Stomach (tissue), 9 donors: ENCODE results near the gene XYLB. TPM values are rescaled to one million over a fixed set of nuclear protein-coding genes. Genes with fewer than 3 reads are reported as not detected.

Experiments
- DNase-seq, 2 donors: peaks; one replicate each; pipeline versions ENCODE4 v3.0.0 to v3.0.0-alpha.2; 2013 to 2019
- H3K27ac ChIP-seq, 5 donors: fragments of 200-600 bp in 4 of 5; sonication (generic) in 4 of 5; one replicate each; pipeline ENCODE4 v1.5.1; 2013 to 2019; ENCODE audit warnings: mild to moderate bottlenecking in 1 of 5, moderate library complexity in 1 of 5
- H3K27me3 ChIP-seq, 3 donors: fragments of 200-600 bp; sonication (generic); one replicate each; pipeline ENCODE4 v1.5.1; 2017 to 2019; ENCODE audit warnings: mixed run types in 1 of 3
- H3K36me3 ChIP-seq, 4 donors: fragments of 200-600 bp; sonication (generic); 1 replicate in 3 of 4; 2 replicates in 1 of 4; pipeline ENCODE4 v1.5.1; 2016 to 2019
- H3K4me1 ChIP-seq, 4 donors: fragments of 200-600 bp; sonication (generic); one replicate each; pipeline ENCODE4 v1.5.1; 2016 to 2019
- H3K4me3 ChIP-seq, 4 donors: fragments of 200-600 bp; sonication (generic) in 3 of 4; one replicate each; pipeline ENCODE4 v1.5.1; 2016 to 2019; ENCODE audit warnings: mild to moderate bottlenecking in 1 of 4
- H3K9me3 ChIP-seq, 4 donors: fragments of 200-600 bp; sonication (generic); one replicate each; pipeline ENCODE4 v1.5.1; 2016 to 2019
- EP300 ChIP-seq: sonication (generic); formaldehyde crosslinking; IDR thresholded peaks from one replicate; pipeline ENCODE4 v1.6.1; 2017; ENCODE audit warnings: antibody characterized with exemption
- POLR2A ChIP-seq, 4 donors: fragments of 450-650 bp; IDR thresholded peaks; one replicate each; pipeline ENCODE4 v1.6.1; 2016; ENCODE audit warnings: antibody characterized with exemption in 4 of 4, control low read depth in 2 of 4, mild to moderate bottlenecking in 1 of 4, moderate library complexity in 1 of 4
- POLR2AphosphoS5 ChIP-seq, 3 donors: sonication (generic); formaldehyde crosslinking; IDR thresholded peaks; one replicate each; pipeline ENCODE4 v1.6.1; 2016; ENCODE audit warnings: antibody characterized with exemption in 3 of 3
- WGBS, 5 donors: extraction: QIAGEN DNeasy Blood & Tissue Kit in 3 of 5; methylation state at CpG; one replicate each; pipeline versions ENCODE4 v1.1.5 to v1.1.7; 2013 to 2018; 5-methylcytosine and 5-hydroxymethylcytosine counted together
- intact Hi-C: fragments of 100-400 bp; cut with DNase I; formaldehyde crosslinking; loops from one replicate; pipeline ENCODE4 v1.15.1; 2023; ENCODE audit warnings: low total_unique reads
- polyA plus RNA-seq, 3 donors: library from polyadenylated mRNA; stranded (reverse); fragments of 200-250 nt; gene quantifications; one replicate each; pipeline ENCODE4 v1.2.3, GENCODE V29; 2013
- total RNA-seq, 5 donors: library from RNA; depleted of rRNA; stranded (reverse); fragments of >200 nt; gene quantifications; one replicate each; pipeline versions ENCODE4 v1.1.0 to v1.2.3, GENCODE V29; 2014 to 2016
- TF ChIP-seq, protein P1 (sequence below), 7 experiments: fragments of 450-650 bp in 4 of 7; fragments of 200-600 bp in 3 of 7; sonication (generic) in 3 of 7; IDR thresholded peaks; one replicate each; pipeline ENCODE4 v1.5.1; 2016 to 2019; ENCODE audit warnings: antibody characterized with exemption in 7 of 7, control low read depth in 2 of 7, mild to moderate bottlenecking in 1 of 7
- donor health status: healthy with polysubstance abuse.
- donor health status: Bipolar disorder and iron deficiency.
- donor health status: healthy.

XYLB gene
- total and polyA plus RNA-seq, 8 donors: 1.1 to 41.6 (median 3.6) TPM

DNA sequence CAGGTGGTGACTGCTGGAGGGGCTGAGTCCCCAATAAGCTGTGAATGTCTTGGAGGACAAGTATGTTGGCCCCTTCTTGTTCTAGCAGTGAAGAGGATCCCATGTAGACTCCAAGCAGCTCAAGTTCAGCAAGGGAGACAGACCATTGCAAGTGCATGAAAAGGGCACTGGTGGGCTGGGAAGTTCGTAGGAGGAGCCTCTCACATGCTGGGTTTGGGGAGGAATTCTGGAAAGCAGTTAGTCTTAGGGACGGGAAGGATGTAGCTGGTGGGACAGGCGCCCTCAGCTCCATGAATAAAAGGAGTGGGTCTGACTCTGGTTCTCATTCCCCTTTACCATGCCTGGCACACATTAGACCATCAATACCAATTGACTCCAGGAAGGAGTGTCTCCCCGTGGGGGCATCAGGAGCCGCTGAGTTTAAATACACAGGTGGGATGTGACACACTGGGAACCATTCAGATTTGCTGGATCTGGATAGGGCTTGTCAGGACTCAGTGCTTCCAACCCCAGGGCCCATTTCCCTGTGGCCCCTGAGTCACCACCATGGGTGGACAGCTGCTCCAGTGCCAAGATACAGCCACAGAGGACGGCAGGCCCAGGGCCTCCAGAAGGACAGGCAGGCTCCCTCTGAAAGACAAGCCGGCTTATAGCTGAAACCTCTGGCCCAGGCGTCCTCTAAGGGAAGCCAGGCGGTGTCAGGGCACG, 552 bp upstream of the XYLB start:
- WGBS, 5 donors: 41 to 74% (median 43%) methylated on average over 6 to 10 of the region's 10 CpGs
- TF ChIP-seq EP300 (no peak), POLR2A (IDR thresholded peaks at IDR 0.05) (no peak), POLR2AphosphoS5 (IDR thresholded peaks at IDR 0.05) (no peak)
- TF ChIP-seq, protein P1, sequence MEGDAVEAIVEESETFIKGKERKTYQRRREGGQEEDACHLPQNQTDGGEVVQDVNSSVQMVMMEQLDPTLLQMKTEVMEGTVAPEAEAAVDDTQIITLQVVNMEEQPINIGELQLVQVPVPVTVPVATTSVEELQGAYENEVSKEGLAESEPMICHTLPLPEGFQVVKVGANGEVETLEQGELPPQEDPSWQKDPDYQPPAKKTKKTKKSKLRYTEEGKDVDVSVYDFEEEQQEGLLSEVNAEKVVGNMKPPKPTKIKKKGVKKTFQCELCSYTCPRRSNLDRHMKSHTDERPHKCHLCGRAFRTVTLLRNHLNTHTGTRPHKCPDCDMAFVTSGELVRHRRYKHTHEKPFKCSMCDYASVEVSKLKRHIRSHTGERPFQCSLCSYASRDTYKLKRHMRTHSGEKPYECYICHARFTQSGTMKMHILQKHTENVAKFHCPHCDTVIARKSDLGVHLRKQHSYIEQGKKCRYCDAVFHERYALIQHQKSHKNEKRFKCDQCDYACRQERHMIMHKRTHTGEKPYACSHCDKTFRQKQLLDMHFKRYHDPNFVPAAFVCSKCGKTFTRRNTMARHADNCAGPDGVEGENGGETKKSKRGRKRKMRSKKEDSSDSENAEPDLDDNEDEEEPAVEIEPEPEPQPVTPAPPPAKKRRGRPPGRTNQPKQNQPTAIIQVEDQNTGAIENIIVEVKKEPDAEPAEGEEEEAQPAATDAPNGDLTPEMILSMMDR (IDR thresholded peaks at IDR 0.05): no peak
- Histone ChIP-seq H3K4me1 (peaks cover 10 to 33% (median 21%) of the 10 kb centered on the region in 4 donors), H3K4me3 (peak overlapping the region; percentile 75 to 93 (median 83)), H3K36me3 (no peaks in the 10 kb centered on the region), H3K9me3 (no peaks in the 10 kb centered on the region), H3K27ac (peak overlapping the region in 3 of 5 donors; percentile 60 to 87 (median 79)), H3K27me3 (no peaks in the 10 kb centered on the region)
- intact Hi-C loops: loop anchor here (5.0 kb wide), 1 partner anchor 131 kb away; no protein-coding TSS in a partner anchor
- no peak for DNase-seq

- no peak for TF ChIP-seq POLR2A (IDR thresholded peaks at IDR 0.05)
- no peak for TF ChIP-seq EP300
- no peak for TF ChIP-seq POLR2AphosphoS5 (IDR thresholded peaks at IDR 0.05)
- TF ChIP-seq, protein P1 (IDR thresholded peaks at IDR 0.05): no peak
- peak in 1 of 2 donors; percentile 35 for DNase-seq
- Histone ChIP-seq H3K27ac (peak overlapping the region; percentile 60 to 87 (median 79)), H3K9me3 (no peaks in the 10 kb centered on the region), H3K36me3 (peaks cover 0 to 6% (median 3%) of the 10 kb centered on the region in 4 donors), H3K4me1 (peaks cover 10 to 33% (median 21%) of the 10 kb centered on the region in 4 donors), H3K27me3 (no peaks in the 10 kb centered on the region), H3K4me3 (peak overlapping the region; percentile 75 to 93 (median 83))
- intact Hi-C loops: loop anchor here (5.0 kb wide), 1 partner anchor 130 kb away; no protein-coding TSS in a partner anchor
- 31 to 59% (median 44%) methylated on average over 19 of the region's 19 CpGs for WGBS, 5 donors
These were observed 1.0 kb downstream of the XYLB start for GRCh38 chr3:38347421-38348200.

DNA sequence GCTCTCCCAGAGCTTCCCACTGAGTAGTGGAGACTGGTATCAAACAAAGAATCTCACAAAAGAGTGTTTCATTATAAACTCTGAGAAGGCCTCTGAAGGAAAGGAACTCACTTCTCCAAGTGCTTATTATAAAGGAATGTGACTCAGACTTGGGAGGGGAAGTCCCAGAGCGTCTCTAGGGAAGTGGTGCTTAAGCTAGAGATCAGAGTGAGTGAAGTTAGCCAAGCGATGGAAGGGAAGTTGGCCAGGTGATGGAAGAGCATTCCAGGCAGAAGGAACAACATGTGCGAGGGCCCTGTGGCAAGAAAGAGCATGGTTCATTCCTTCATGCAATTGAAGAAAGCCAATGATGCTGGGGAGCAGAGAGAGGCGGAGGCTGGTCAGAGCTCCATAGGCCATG, 2.3 kb downstream of the XYLB start:
- H3K4me1 ChIP-seq: peaks cover 10 to 33% (median 21%) of the 10 kb centered on the region in 4 donors
- DNase-seq: no peak
- no peaks in the 10 kb centered on the region for H3K27me3 ChIP-seq
- TF ChIP-seq EP300 (no peak), POLR2A (IDR thresholded peaks at IDR 0.05) (no peak), POLR2AphosphoS5 (IDR thresholded peaks at IDR 0.05) (no peak)
- TF ChIP-seq, protein P1 (IDR thresholded peaks at IDR 0.05): no peak
- WGBS, 5 donors: 70 to 83% (median 75%) methylated on average over 4 of the region's 4 CpGs
- peaks cover 0 to 10% (median 3%) of the 10 kb centered on the region in 4 donors for H3K36me3 ChIP-seq
- intact Hi-C loops: loop anchor here (5.0 kb wide), 1 partner anchor 128 kb away; no protein-coding TSS in a partner anchor
- no peaks in the 10 kb centered on the region for H3K9me3 ChIP-seq
- H3K27ac ChIP-seq: no peak overlapping the region
- no peak overlapping the region for H3K4me3 ChIP-seq

DNA sequence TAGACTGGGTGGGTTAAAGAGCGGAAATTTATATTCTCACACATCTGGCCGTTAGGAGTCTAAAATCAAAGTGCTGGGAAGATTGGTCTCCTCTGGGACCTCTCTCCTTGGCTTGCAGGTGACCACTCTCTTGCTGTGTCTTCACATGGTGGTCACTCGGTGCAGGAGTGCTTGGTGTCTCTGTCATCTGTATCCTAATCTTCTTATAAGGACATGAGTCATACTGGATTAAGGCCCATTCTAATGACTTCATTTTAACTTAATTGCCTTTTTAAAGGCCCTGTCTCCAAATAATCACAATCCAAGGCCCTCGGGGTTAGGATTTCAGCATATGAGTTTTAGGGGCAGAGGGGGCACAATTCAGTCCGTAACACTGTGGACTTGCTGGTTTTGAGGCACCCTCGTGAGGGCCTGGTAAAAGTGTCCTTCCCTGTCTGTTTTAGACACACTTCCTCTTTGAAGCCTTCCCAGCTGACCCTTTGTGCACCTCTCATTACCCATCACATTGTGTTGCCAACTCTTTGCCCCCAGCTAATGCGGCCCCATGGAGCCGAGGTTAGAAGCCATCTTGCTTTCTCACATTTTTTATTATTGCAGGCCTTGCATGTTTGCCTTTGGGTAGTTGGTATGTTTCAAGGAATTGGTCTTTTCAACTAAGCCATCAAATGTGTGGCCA, 3.2 kb downstream of the XYLB start:
- WGBS, 5 donors: 83 to 92% (median 86%) methylated on average over 8 of the region's 8 CpGs
- Histone ChIP-seq H3K27ac (no peak overlapping the region), H3K27me3 (no peaks in the 10 kb centered on the region), H3K4me3 (no peak overlapping the region), H3K9me3 (no peaks in the 10 kb centered on the region), H3K36me3 (peaks cover 0 to 10% (median 3%) of the 10 kb centered on the region in 4 donors), H3K4me1 (peaks cover 10 to 33% (median 21%) of the 10 kb centered on the region in 4 donors)
- TF ChIP-seq POLR2A (IDR thresholded peaks at IDR 0.05) (no peak), POLR2AphosphoS5 (IDR thresholded peaks at IDR 0.05) (no peak), EP300 (no peak)
- TF ChIP-seq, protein P1 (IDR thresholded peaks at IDR 0.05): no peak
- intact Hi-C loops: loop anchor here (5.0 kb wide), 1 partner anchor 127 kb away; no protein-coding TSS in a partner anchor
- DNase-seq: no peak
